GM12873 (cell line): Measurements from ENCODE around the gene ROM1.

Source experiments
- CTCF ChIP-seq: IDR thresholded peaks from 2 replicates; pipeline ENCODE4 v1.5.1; 2012; ENCODE audit warnings: low read depth, mild to moderate bottlenecking, moderate library complexity, low read length, control low read depth; ENCODE audit not compliant: insufficient read depth; ENCODE audit errors: missing control alignments

The ROM1 gene

GRCh38 chr11:62580959-62581715 lies 31.9 kb upstream of the ROM1 start:
- TF ChIP-seq CTCF = no peak

GRCh38 chr11:62588966-62589637 lies 24.0 kb upstream of the ROM1 start:
- peak; percentile 30 for TF ChIP-seq CTCF

GRCh38 chr11:62591448-62592145 lies 21.5 kb upstream of the ROM1 start, which contains the start of gene TUT1:
TUT1 (minus strand) TSS chr11:62591523; CDS start chr11:62591485, 38 bp downstream.
- no peak for TF ChIP-seq CTCF

- no peak for TF ChIP-seq CTCF
These were observed 20.8 kb upstream of the ROM1 start for GRCh38 chr11:62592146-62592815.

- no peak for TF ChIP-seq CTCF
These were observed 20.1 kb upstream of the ROM1 start for GRCh38 chr11:62592989-62593421.

GRCh38 chr11:62593434-62594044 lies 19.5 kb upstream of the ROM1 start:
- TF ChIP-seq CTCF = peak; percentile 82
